Stomach (tissue), 9 donors: Measurements from ENCODE around the gene ZNF600. TPM values are rescaled to one million over a fixed set of nuclear protein-coding genes. Genes with fewer than 3 reads are reported as not detected.
A peak's percentile ranks its signal among the peaks of the same experiment; 100 is the strongest.
"Not testable (repeated sequence)": the region's sequence is repeated elsewhere in the genome, so short reads cannot be mapped to it uniquely, and the experiment has no call there.

Source experiments
- DNase-seq, 2 donors: peaks; one replicate each; pipeline versions ENCODE4 v3.0.0 to v3.0.0-alpha.2; 2013 to 2019
- H3K27ac ChIP-seq, 5 donors: fragments of 200-600 bp in 4 of 5; sonication (generic) in 4 of 5; one replicate each; pipeline ENCODE4 v1.5.1; 2013 to 2019; ENCODE audit warnings: mild to moderate bottlenecking in 1 of 5, moderate library complexity in 1 of 5
- H3K27me3 ChIP-seq, 3 donors: fragments of 200-600 bp; sonication (generic); one replicate each; pipeline ENCODE4 v1.5.1; 2017 to 2019; ENCODE audit warnings: mixed run types in 1 of 3
- H3K36me3 ChIP-seq, 4 donors: fragments of 200-600 bp; sonication (generic); 1 replicate in 3 of 4; 2 replicates in 1 of 4; pipeline ENCODE4 v1.5.1; 2016 to 2019
- H3K4me1 ChIP-seq, 4 donors: fragments of 200-600 bp; sonication (generic); one replicate each; pipeline ENCODE4 v1.5.1; 2016 to 2019
- H3K4me3 ChIP-seq, 4 donors: fragments of 200-600 bp; sonication (generic) in 3 of 4; one replicate each; pipeline ENCODE4 v1.5.1; 2016 to 2019; ENCODE audit warnings: mild to moderate bottlenecking in 1 of 4
- H3K9me3 ChIP-seq, 4 donors: fragments of 200-600 bp; sonication (generic); one replicate each; pipeline ENCODE4 v1.5.1; 2016 to 2019
- CTCF ChIP-seq, 7 experiments: fragments of 450-650 bp in 4 of 7; fragments of 200-600 bp in 3 of 7; sonication (generic) in 3 of 7; IDR thresholded peaks; one replicate each; pipeline ENCODE4 v1.5.1; 2016 to 2019; ENCODE audit warnings: antibody characterized with exemption in 7 of 7, control low read depth in 2 of 7, mild to moderate bottlenecking in 1 of 7
- EP300 ChIP-seq: sonication (generic); formaldehyde crosslinking; IDR thresholded peaks from one replicate; pipeline ENCODE4 v1.6.1; 2017; ENCODE audit warnings: antibody characterized with exemption
- POLR2A ChIP-seq, 4 donors: fragments of 450-650 bp; IDR thresholded peaks; one replicate each; pipeline ENCODE4 v1.6.1; 2016; ENCODE audit warnings: antibody characterized with exemption in 4 of 4, control low read depth in 2 of 4, mild to moderate bottlenecking in 1 of 4, moderate library complexity in 1 of 4
- POLR2AphosphoS5 ChIP-seq, 3 donors: sonication (generic); formaldehyde crosslinking; IDR thresholded peaks; one replicate each; pipeline ENCODE4 v1.6.1; 2016; ENCODE audit warnings: antibody characterized with exemption in 3 of 3
- WGBS, 5 donors: extraction: QIAGEN DNeasy Blood & Tissue Kit in 3 of 5; methylation state at CpG; one replicate each; pipeline versions ENCODE4 v1.1.5 to v1.1.7; 2013 to 2018; 5-methylcytosine and 5-hydroxymethylcytosine counted together
- intact Hi-C: fragments of 100-400 bp; cut with DNase I; formaldehyde crosslinking; loops from one replicate; pipeline ENCODE4 v1.15.1; 2023; ENCODE audit warnings: low total_unique reads
- polyA plus RNA-seq, 3 donors: library from polyadenylated mRNA; stranded (reverse); fragments of 200-250 nt; gene quantifications; one replicate each; pipeline ENCODE4 v1.2.3, GENCODE V29; 2013
- total RNA-seq, 5 donors: library from RNA; depleted of rRNA; stranded (reverse); fragments of >200 nt; gene quantifications; one replicate each; pipeline versions ENCODE4 v1.1.0 to v1.2.3, GENCODE V29; 2014 to 2016
- donor health status: healthy with polysubstance abuse.
- donor health status: Bipolar disorder and iron deficiency.
- donor health status: healthy.

The ZNF600 gene
- total and polyA plus RNA-seq, 8 donors = 1.8 to 53.9 (median 8.0) TPM

- DNase-seq = no peak
- Histone ChIP-seq H3K4me1 (peaks cover 5 to 9% (median 8%) of the 10 kb centered on the region in 4 donors), H3K9me3 (peaks cover 0 to 14% (median 0%) of the 10 kb centered on the region in 4 donors), H3K4me3 (no peak overlapping the region), H3K36me3 (peaks cover 0 to under 1% (median 0%) of the 10 kb centered on the region in 4 donors), H3K27ac (no peak overlapping the region), H3K27me3 (no peaks in the 10 kb centered on the region)
- WGBS, 5 donors = 93 to 97% (median 95%) methylated on average over 12 of the region's 12 CpGs
- intact Hi-C loops = no loop called here
- TF ChIP-seq POLR2A (IDR thresholded peaks at IDR 0.05) (no peak), EP300 (no peak), CTCF (IDR thresholded peaks at IDR 0.05) (no peak), POLR2AphosphoS5 (IDR thresholded peaks at IDR 0.05) (no peak)
Observed at GRCh38 chr19:52823676-52824075, 37.1 kb upstream of the ZNF600 start.

GRCh38 chr19:52821204-52821960 lies 34.8 kb upstream of the ZNF600 start, which contains the start of gene ZNF28:
ZNF28 (minus strand) TSS chr19:52821633; CDS start chr19:52817958, 3,675 bp downstream.
- H3K4me1 ChIP-seq, H3K9me3 ChIP-seq, H3K27me3 ChIP-seq, intact Hi-C loops: not testable (repeated sequence)
- H3K27ac ChIP-seq = peak within 1 kb of the TSS; percentile 62 to 84 (median 76)
- WGBS, 5 donors = 2 to 4% (median 3%) methylated on average over 18 to 35 of the region's 44 CpGs
- peak within 1 kb of the TSS; percentile 59 to 77 (median 66) for H3K4me3 ChIP-seq
- DNase-seq = peak; percentile 76 to 80
- peaks cover 0 to 24% (median 20%) of the 10 kb centered on the region in 4 donors for H3K36me3 ChIP-seq
- TF ChIP-seq POLR2AphosphoS5 (IDR thresholded peaks at IDR 0.05) = peak in 1 of 3 donors; percentile 34

- H3K4me1 ChIP-seq, intact Hi-C loops, H3K9me3 ChIP-seq, H3K27me3 ChIP-seq: not testable (repeated sequence)
- Histone ChIP-seq H3K4me3 (peak overlapping the region; percentile 59 to 77 (median 66)), H3K27ac (peak overlapping the region in 4 of 5 donors; percentile 62 to 84 (median 78)), H3K36me3 (peaks cover 0 to 31% (median 28%) of the 10 kb centered on the region in 4 donors)
- 6 to 11% (median 9%) methylated on average over 16 to 19 of the region's 19 CpGs for WGBS, 5 donors
- DNase-seq = peak; percentile 38 to 53
Observed at GRCh38 chr19:52820472-52821203, 34.0 kb upstream of the ZNF600 start.

- TF ChIP-seq POLR2AphosphoS5 (IDR thresholded peaks at IDR 0.05) (no peak), CTCF (IDR thresholded peaks at IDR 0.05) (no peak), EP300 (no peak), POLR2A (IDR thresholded peaks at IDR 0.05) (no peak)
- H3K36me3 ChIP-seq = peaks cover 20 to 75% (median 73%) of the 10 kb centered on the region in 4 donors
- no peak overlapping the region for H3K27ac ChIP-seq
- H3K27me3 ChIP-seq = no peaks in the 10 kb centered on the region
- no peaks in the 10 kb centered on the region for H3K4me1 ChIP-seq
- peaks cover 5 to 62% (median 38%) of the 10 kb centered on the region in 4 donors for H3K9me3 ChIP-seq
- intact Hi-C loops = no loop called here
- 93 to 98% (median 96%) methylated on average over 24 to 32 of the region's 32 CpGs for WGBS, 5 donors
- H3K4me3 ChIP-seq = no peak overlapping the region
- no peak for DNase-seq
Observed at GRCh38 chr19:52809801-52810200, 23.2 kb upstream of the ZNF600 start.

GRCh38 chr19:52799950-52800640 lies 13.5 kb upstream of the ZNF600 start:
- H3K4me3 ChIP-seq, H3K27ac ChIP-seq, H3K4me1 ChIP-seq, H3K27me3 ChIP-seq, DNase-seq, intact Hi-C loops: not testable (repeated sequence)
- peaks cover 48 to 100% (median 95%) of the 10 kb centered on the region in 4 donors for H3K9me3 ChIP-seq
- WGBS, 5 donors = 95 to 99% (median 98%) methylated on average over 9 of the region's 9 CpGs
- H3K36me3 ChIP-seq = peaks cover 44 to 60% (median 56%) of the 10 kb centered on the region in 4 donors
